ENCODE measurements around the gene ATF3.

The ATF3 gene

DNA sequence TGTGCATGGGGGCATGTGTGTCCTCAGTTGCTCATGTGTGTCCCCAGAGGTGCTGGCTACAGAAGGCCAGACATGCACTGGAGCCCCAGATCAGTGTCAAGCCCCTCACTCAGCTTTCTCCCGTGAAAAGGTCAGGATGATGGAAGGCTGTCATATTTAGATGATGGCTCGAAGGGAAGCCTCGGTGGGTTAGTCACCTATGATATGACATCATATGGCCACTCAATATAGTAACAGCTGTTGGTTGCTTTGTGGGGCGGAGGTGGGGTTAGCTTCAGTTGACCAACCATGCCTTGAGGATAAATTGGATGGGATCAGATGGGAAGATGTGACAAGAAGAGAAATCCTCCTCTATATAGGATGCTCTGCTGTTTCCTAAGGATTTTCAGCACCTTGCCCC, 43.5 kb upstream of the ATF3 start:
- no peak for TF ChIP-seq FOXP2 (optimal IDR thresholded peaks at IDR 0.05; ENCODE audit: borderline replicate concordance, extremely low read depth, extremely low read length, insufficient read depth)
- no peak for TF ChIP-seq TAF1 (IDR thresholded peaks at IDR 0.05; ENCODE audit: borderline replicate concordance, insufficient read depth, low read length)
- TF ChIP-seq SIN3A (IDR thresholded peaks at IDR 0.05; ENCODE audit: borderline replicate concordance, insufficient read depth, low read length), result no peak
- no peak for TF ChIP-seq POLR2AphosphoS5 (IDR thresholded peaks at IDR 0.05; ENCODE audit: low read depth, low read length)

DNA sequence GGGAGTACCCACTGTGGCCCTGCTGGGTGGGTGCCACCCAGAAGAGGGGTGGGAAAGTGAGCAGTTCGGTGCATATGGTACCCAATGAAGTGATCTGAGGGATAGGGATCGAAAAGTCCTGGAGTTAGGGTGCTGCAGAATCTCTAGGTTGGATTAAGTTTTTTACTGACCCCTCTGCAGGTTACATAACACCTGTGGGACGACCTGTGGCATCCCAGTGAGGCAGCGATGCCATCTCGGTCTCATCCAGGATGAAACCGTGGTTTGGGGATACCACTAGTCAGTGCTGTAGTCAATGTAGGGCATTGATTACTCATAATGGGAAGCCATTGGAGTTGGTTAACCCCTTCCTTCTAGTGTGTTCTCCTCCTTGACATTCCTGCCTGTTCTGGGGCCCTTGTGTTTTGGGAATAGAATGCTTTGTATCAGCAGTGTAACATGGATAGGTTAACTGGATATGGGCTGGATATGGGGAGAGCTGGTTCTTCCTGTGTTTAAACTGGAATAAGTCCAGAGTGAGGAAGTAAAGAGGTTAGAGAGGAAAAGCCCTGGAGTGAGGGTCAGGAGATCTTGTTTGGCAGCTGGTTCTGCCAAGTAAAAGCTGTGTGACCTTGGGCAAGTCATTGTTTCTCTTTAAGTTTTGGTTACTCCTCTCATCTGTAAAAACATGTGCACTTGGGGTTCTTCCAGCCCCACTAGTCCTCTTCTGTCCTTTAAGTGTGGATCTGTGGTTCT, 42.8 kb upstream of the ATF3 start:
- TF ChIP-seq FOXP2 (optimal IDR thresholded peaks at IDR 0.05; ENCODE audit: borderline replicate concordance, extremely low read depth, extremely low read length, insufficient read depth) (no peak), SIN3A (IDR thresholded peaks at IDR 0.05; ENCODE audit: borderline replicate concordance, insufficient read depth, low read length) (0 out of 2 replicates have a peak, but pooled peaks have one; percentile 5)
- TF ChIP-seq, protein P1, sequence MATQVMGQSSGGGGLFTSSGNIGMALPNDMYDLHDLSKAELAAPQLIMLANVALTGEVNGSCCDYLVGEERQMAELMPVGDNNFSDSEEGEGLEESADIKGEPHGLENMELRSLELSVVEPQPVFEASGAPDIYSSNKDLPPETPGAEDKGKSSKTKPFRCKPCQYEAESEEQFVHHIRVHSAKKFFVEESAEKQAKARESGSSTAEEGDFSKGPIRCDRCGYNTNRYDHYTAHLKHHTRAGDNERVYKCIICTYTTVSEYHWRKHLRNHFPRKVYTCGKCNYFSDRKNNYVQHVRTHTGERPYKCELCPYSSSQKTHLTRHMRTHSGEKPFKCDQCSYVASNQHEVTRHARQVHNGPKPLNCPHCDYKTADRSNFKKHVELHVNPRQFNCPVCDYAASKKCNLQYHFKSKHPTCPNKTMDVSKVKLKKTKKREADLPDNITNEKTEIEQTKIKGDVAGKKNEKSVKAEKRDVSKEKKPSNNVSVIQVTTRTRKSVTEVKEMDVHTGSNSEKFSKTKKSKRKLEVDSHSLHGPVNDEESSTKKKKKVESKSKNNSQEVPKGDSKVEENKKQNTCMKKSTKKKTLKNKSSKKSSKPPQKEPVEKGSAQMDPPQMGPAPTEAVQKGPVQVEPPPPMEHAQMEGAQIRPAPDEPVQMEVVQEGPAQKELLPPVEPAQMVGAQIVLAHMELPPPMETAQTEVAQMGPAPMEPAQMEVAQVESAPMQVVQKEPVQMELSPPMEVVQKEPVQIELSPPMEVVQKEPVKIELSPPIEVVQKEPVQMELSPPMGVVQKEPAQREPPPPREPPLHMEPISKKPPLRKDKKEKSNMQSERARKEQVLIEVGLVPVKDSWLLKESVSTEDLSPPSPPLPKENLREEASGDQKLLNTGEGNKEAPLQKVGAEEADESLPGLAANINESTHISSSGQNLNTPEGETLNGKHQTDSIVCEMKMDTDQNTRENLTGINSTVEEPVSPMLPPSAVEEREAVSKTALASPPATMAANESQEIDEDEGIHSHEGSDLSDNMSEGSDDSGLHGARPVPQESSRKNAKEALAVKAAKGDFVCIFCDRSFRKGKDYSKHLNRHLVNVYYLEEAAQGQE (IDR thresholded peaks at IDR 0.05; ENCODE audit: insufficient read depth in 1 of 2, low read depth in 2 of 2, low read length in 2 of 2), result no peak

DNA sequence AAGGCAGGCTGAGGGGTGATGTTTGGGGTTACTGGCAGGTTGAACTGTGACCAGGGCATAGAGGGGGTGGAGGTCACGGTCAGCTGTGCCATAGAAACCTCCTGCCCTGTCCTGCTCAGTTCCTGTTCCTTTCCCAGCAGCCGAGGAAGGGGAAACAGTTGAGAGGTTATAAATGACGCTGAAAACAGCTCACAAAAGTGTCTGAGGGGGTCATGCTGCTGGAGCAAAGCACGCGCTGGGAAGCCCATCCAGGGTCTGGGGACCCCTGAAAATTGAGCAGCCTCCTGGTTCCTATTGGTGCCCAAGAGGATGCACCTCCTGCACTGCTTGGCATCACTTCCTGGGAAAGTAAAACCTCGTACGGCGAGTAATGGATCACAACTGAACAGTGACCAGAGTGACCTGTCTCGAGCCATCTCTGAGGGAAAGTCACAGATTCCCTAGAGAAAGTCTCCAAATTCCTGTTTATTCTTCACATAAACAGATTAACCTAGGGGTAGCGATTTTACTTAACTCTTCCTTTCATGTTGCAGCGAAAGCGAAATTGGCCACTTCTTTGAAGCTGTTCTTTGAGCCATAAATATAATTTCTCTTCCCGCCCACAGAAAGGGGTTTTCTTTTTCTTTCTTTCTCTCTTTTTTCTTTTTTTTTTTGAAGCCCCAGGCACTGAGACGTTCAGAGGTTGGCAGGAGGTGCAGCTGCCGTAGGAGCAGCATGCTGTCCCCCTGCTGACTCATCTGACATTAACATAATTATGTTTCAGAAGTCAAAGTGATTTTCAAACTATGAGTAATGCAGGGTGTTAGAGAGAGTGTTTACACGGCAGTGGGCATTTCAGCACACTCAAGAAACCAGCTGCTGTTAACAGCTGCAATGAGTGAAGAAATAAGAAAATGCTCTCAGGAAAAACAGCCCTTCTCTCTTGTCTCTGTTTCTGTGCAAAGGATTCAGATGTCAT, 41.8 kb upstream of the ATF3 start:
- TF ChIP-seq, protein P1 (IDR thresholded peaks at IDR 0.05; ENCODE audit: insufficient read depth in 1 of 2, low read depth in 2 of 2, low read length in 2 of 2), result no peak
- 0 out of 2 replicates have a peak, but pooled peaks have one; percentile 34 for TF ChIP-seq POLR2AphosphoS5 (IDR thresholded peaks at IDR 0.05; ENCODE audit: low read depth, low read length)
- peak; percentile 22 for TF ChIP-seq FOXP2 (optimal IDR thresholded peaks at IDR 0.05; ENCODE audit: borderline replicate concordance, extremely low read depth, extremely low read length, insufficient read depth)
- TF ChIP-seq SIN3A (IDR thresholded peaks at IDR 0.05; ENCODE audit: borderline replicate concordance, insufficient read depth, low read length), result peak; percentile 77; the same call in 1 of the 2 replicates
- no peak for TF ChIP-seq TAF1 (IDR thresholded peaks at IDR 0.05; ENCODE audit: borderline replicate concordance, insufficient read depth, low read length)

GRCh38 chr1:212567638-212568037, 40.9 kb upstream of the ATF3 start:
- TF ChIP-seq SIN3A (IDR thresholded peaks at IDR 0.05; ENCODE audit: borderline replicate concordance, insufficient read depth, low read length), result no peak
- TF ChIP-seq TAF1 (IDR thresholded peaks at IDR 0.05; ENCODE audit: borderline replicate concordance, insufficient read depth, low read length), result no peak
- TF ChIP-seq, protein P1 (IDR thresholded peaks at IDR 0.05; ENCODE audit: insufficient read depth in 1 of 2, low read depth in 2 of 2, low read length in 2 of 2), result no peak
- TF ChIP-seq POLR2AphosphoS5 (IDR thresholded peaks at IDR 0.05; ENCODE audit: low read depth, low read length), result no peak
- no peak for TF ChIP-seq FOXP2 (optimal IDR thresholded peaks at IDR 0.05; ENCODE audit: borderline replicate concordance, extremely low read depth, extremely low read length, insufficient read depth)

DNA sequence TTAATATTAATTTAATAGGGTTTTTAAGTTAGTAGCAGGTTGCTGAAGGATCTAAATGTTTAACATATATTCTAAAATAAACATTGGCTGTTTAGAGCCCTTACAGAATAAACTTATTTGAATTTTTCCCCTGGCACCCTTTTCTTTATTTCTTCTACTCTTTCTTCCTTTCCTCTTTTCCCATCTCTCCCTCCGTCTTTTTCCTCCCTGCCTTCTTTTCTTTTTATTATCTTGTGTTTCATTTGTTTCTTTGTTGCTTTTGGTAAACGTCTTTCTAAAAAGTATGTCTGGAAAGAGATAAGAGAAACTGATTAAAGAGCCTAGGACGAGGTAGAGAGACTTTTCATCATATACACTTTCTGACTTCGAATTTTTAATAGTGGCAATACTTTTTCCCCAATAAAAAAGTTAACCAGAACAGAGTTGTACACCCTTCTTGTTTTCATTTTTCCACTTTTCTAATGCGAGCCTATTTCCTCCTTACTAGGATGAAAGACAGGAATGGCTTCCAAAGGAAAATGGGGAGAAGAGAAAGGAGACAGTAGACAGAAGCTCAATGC, 39.5 kb upstream of the ATF3 start:
- no peak for TF ChIP-seq FOXP2 (optimal IDR thresholded peaks at IDR 0.05; ENCODE audit: borderline replicate concordance, extremely low read depth, extremely low read length, insufficient read depth)

Measured in PFSK-1 (cell line).